ENCODE results near the gene PTPRM. TPM values are rescaled to one million over a fixed set of nuclear protein-coding genes. Genes with fewer than 3 reads are reported as not detected.

The PTPRM gene
- polyA plus RNA-seq, 2 of the 4 experiments (the other 2 are of a cell fraction) = 44.5 to 199 TPM

DNA sequence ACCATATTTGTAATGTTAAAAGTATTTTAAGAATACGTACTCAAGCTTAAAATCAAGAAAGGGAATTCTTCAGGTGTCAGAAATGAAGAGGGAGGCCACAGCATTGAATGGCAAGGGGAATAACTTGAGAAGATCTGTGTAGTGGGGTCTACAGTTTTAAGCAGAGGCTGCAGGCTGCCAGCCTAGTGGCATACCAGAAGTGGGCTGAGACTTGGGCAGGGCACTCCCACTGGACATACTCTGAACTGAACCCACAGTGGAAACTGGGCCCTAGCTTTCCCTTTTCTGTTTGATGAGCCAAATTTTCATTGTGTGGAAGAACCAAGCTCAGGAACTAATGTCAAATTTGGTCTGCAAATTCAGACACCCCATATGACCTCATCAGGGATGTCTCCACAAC lies 238.8 kb downstream of the PTPRM start:
- no peak for FAIRE-seq
- POLR2A ChIA-PET = no interaction called here
- Histone ChIP-seq H3K27ac (peak overlapping the region in 1 of 2 experiments; percentile 47; a peak in 1 of 6 replicates), H3K4me2 (no peak overlapping the region; the same call in 2 of the 3 replicates), H3K4me3 (no peak overlapping the region), H3K4me1 (peaks cover 57% of the 10 kb centered on the region), H3K9me3 (no peaks in the 10 kb centered on the region)
- CTCF ChIA-PET = interaction anchor here (1.0 kb wide), 1 partner anchor 16 kb away, joined by 3 read pairs; no protein-coding TSS in a partner anchor
- WGBS (ENCODE audit: missing lambda C conversion rate) = 73% methylated on average over 1 of the region's 1 CpG
- ATAC-seq = peak; percentile 67 to 70; a peak in 4 of 6 replicates
- TF ChIP-seq FOSB (CRISPR knock-in tag; IDR thresholded peaks at IDR 0.05) (no peak), HOXB5 (CRISPR knock-in tag; IDR thresholded peaks at IDR 0.05) (no peak), CBX8 (IDR thresholded peaks at IDR 0.05) (no peak), CBX2 (IDR thresholded peaks at IDR 0.05; ENCODE audit: borderline replicate concordance, low read depth) (no peak), ZNF302 (CRISPR knock-in tag; IDR thresholded peaks at IDR 0.05) (no peak), FOXS1 (CRISPR knock-in tag; IDR thresholded peaks at IDR 0.05) (no peak), PHF8 (IDR thresholded peaks at IDR 0.05; ENCODE audit: borderline replicate concordance, low read depth) (no peak), HDAC2 (IDR thresholded peaks at IDR 0.05) (no peak), TP53 (CRISPR knock-in tag; IDR thresholded peaks at IDR 0.05) (no peak), POLR2AphosphoS2 (conservative IDR thresholded peaks at IDR 0.05; ENCODE audit: low read length) (no peak), MYC (IDR thresholded peaks at IDR 0.05; ENCODE audit: borderline replicate concordance, low read length) (no peak), EHMT2 (IDR thresholded peaks at IDR 0.05; ENCODE audit: low read depth) (no peak)
- TF ChIP-seq, protein P1, sequence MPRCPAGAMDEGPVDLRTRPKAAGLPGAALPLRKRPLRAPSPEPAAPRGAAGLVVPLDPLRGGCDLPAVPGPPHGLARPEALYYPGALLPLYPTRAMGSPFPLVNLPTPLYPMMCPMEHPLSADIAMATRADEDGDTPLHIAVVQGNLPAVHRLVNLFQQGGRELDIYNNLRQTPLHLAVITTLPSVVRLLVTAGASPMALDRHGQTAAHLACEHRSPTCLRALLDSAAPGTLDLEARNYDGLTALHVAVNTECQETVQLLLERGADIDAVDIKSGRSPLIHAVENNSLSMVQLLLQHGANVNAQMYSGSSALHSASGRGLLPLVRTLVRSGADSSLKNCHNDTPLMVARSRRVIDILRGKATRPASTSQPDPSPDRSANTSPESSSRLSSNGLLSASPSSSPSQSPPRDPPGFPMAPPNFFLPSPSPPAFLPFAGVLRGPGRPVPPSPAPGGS (IDR thresholded peaks at IDR 0.05) = no peak
- DNase-seq (ENCODE audit: low read depth in 1 of 2, low spot score in 1 of 2) = peak in 1 of 2 experiments; percentile 6

DNA sequence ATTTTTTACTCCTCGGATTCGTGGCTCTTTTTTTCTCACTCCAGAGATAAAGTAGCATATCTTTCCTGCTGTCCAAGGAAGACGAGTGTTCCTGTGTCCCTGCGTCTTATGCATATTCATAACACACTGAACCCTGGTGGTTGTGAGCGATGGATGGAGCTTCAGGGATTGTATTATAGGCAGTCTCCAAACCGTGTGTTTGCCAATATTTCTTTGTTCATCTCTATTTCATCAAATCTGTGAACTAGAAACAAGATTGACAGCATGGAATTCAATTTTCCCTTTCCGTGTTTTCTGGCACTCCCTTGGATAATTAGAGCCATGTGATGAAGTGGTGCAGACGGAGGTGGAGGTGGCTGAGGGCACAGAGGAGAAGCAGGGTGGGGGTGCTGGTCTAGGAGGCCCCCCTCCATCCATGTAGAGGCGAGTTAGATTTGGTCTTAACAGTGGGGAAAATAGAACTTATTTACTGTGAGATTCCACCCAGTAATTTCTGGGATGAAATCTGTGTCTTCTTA lies 240.9 kb downstream of the PTPRM start:
- H3K4me3 ChIP-seq = no peak overlapping the region
- H3K27ac ChIP-seq = 0 out of 6 replicates have a peak overlapping the region, but pooled peaks of 1 of the 2 experiments have one; percentile 11
- 85% methylated on average over 9 of the region's 9 CpGs for WGBS (ENCODE audit: missing lambda C conversion rate)
- H3K9me3 ChIP-seq = no peaks in the 10 kb centered on the region
- no peak overlapping the region for H3K4me2 ChIP-seq
- TF ChIP-seq TFCP2L1 (CRISPR knock-in tag; IDR thresholded peaks at IDR 0.05) (no peak), MAZ (IDR thresholded peaks at IDR 0.05; ENCODE audit: borderline replicate concordance, low read depth, low read length) (no peak), RNF2 (IDR thresholded peaks at IDR 0.05; ENCODE audit: borderline replicate concordance, low read depth) (no peak), HDAC2 (IDR thresholded peaks at IDR 0.05) (no peak), FOSB (CRISPR knock-in tag; IDR thresholded peaks at IDR 0.05) (no peak), EP300 (IDR thresholded peaks at IDR 0.05) (no peak), RFX5 (IDR thresholded peaks at IDR 0.05) (no peak), CBX2 (IDR thresholded peaks at IDR 0.05; ENCODE audit: borderline replicate concordance, low read depth) (no peak), MAFK (IDR thresholded peaks at IDR 0.05; ENCODE audit: partially characterized antibody) (no peak), KDM5A (IDR thresholded peaks at IDR 0.05) (no peak)
- TF ChIP-seq, protein P2, sequence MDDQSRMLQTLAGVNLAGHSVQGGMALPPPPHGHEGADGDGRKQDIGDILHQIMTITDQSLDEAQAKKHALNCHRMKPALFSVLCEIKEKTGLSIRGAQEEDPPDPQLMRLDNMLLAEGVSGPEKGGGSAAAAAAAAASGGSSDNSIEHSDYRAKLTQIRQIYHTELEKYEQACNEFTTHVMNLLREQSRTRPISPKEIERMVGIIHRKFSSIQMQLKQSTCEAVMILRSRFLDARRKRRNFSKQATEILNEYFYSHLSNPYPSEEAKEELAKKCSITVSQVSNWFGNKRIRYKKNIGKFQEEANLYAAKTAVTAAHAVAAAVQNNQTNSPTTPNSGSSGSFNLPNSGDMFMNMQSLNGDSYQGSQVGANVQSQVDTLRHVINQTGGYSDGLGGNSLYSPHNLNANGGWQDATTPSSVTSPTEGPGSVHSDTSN (IDR thresholded peaks at IDR 0.05) = no peak
- TF ChIP-seq, protein P3, sequence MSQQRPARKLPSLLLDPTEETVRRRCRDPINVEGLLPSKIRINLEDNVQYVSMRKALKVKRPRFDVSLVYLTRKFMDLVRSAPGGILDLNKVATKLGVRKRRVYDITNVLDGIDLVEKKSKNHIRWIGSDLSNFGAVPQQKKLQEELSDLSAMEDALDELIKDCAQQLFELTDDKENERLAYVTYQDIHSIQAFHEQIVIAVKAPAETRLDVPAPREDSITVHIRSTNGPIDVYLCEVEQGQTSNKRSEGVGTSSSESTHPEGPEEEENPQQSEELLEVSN (IDR thresholded peaks at IDR 0.05; ENCODE audit: borderline replicate concordance, low read depth) = no peak
- no peak for DNase-seq (ENCODE audit: low read depth in 1 of 2, low spot score in 1 of 2)
- CTCF ChIA-PET = interaction anchor here (2.0 kb wide), 1 partner anchor 18 kb away, joined by 6 read pairs; no protein-coding TSS in a partner anchor
- peaks cover 78% of the 10 kb centered on the region for H3K4me1 ChIP-seq
- no peak for ATAC-seq
- FAIRE-seq = no peak
- POLR2A ChIA-PET = no interaction called here
